ENCODE results near the gene TWNK. TPM values are rescaled to one million over a fixed set of nuclear protein-coding genes. Genes with fewer than 3 reads are reported as not detected.

TWNK gene
- total RNA-seq, 1 donor from 2014 or later = 7.3 TPM

- H3K4me1 ChIP-seq = no peaks in the 10 kb centered on the region
- intact Hi-C loops (cut with micrococcal nuclease) = no loop called here
- H3K4me3 ChIP-seq = no peak overlapping the region
- no peak for DNase-seq
- TF ChIP-seq, protein P1, sequence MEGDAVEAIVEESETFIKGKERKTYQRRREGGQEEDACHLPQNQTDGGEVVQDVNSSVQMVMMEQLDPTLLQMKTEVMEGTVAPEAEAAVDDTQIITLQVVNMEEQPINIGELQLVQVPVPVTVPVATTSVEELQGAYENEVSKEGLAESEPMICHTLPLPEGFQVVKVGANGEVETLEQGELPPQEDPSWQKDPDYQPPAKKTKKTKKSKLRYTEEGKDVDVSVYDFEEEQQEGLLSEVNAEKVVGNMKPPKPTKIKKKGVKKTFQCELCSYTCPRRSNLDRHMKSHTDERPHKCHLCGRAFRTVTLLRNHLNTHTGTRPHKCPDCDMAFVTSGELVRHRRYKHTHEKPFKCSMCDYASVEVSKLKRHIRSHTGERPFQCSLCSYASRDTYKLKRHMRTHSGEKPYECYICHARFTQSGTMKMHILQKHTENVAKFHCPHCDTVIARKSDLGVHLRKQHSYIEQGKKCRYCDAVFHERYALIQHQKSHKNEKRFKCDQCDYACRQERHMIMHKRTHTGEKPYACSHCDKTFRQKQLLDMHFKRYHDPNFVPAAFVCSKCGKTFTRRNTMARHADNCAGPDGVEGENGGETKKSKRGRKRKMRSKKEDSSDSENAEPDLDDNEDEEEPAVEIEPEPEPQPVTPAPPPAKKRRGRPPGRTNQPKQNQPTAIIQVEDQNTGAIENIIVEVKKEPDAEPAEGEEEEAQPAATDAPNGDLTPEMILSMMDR (IDR thresholded peaks at IDR 0.05; ENCODE audit: borderline replicate concordance) = no peak
- no peaks in the 10 kb centered on the region for H3K27me3 ChIP-seq (ENCODE audit: low read depth)
- H3K36me3 ChIP-seq = peaks cover 43% of the 10 kb centered on the region
- no peak overlapping the region for H3K27ac ChIP-seq (replicated peaks)
- no peaks in the 10 kb centered on the region for H3K9me3 ChIP-seq (replicated peaks)
Observed at GRCh38 chr10:100980311-100980710, 7.0 kb upstream of the TWNK start.

DNA sequence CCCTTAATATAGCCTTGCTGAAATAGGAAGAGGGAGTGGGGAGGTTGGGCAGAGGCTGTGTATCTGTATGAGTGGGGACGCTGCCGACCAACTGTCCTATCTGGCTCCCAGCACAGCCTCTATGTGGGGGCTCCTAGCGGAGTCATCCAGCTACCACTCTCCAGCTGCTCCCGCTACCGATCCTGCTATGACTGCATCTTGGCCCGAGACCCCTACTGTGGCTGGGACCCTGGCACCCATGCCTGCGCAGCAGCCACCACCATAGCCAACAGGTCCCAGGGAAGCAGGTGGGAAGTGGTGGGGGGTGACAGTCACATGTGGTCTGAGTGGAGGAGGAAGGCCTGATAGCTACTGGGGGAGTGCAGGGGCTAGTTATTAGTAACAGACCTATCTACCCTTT is 6.6 kb upstream of the TWNK start:
- intact Hi-C loops (cut with micrococcal nuclease) = no loop called here
- TF ChIP-seq, protein P1 (IDR thresholded peaks at IDR 0.05; ENCODE audit: borderline replicate concordance) = no peak
- H3K9me3 ChIP-seq (replicated peaks) = no peaks in the 10 kb centered on the region
- H3K27me3 ChIP-seq (ENCODE audit: low read depth) = no peaks in the 10 kb centered on the region
- no peak overlapping the region for H3K4me3 ChIP-seq
- DNase-seq = no peak
- H3K27ac ChIP-seq (replicated peaks) = no peak overlapping the region
- H3K36me3 ChIP-seq = peaks cover 45% of the 10 kb centered on the region
- peaks cover 1% of the 10 kb centered on the region for H3K4me1 ChIP-seq

DNA sequence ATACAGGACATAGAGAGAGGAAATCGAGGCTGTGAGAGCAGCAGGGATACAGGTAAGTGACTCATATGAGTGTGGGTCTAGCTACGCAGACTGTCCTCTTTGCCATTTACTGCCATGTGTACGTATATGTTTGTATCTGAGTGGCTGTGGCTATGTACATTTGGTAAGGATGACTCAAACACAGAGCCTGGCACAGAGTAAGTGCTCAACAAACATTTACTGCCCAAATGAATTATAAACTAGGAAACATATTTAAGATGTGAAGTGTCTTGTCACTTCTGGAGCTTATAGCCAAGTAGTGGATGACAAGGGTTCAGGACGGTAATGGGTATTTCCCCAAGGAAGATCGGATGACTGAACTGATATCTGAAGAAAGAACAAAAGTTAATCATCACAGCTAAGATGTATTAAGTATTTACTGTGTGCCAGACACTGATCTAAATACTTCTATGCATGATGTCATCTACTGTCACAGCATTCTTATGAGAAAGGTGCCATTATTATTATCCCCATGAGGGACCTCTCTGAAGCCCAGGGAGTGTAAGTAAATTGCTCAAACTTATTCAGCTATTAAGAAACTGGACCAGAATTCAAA is 6.1 kb upstream of the TWNK start:
- H3K27ac ChIP-seq (replicated peaks) = no peak overlapping the region
- no peaks in the 10 kb centered on the region for H3K9me3 ChIP-seq (replicated peaks)
- no peak overlapping the region for H3K4me3 ChIP-seq
- peaks cover 7% of the 10 kb centered on the region for H3K4me1 ChIP-seq
- peaks cover 49% of the 10 kb centered on the region for H3K36me3 ChIP-seq
- no peaks in the 10 kb centered on the region for H3K27me3 ChIP-seq (ENCODE audit: low read depth)
- intact Hi-C loops (cut with micrococcal nuclease) = no loop called here
- TF ChIP-seq, protein P1 (IDR thresholded peaks at IDR 0.05; ENCODE audit: borderline replicate concordance) = no peak
- no peak for DNase-seq

DNA sequence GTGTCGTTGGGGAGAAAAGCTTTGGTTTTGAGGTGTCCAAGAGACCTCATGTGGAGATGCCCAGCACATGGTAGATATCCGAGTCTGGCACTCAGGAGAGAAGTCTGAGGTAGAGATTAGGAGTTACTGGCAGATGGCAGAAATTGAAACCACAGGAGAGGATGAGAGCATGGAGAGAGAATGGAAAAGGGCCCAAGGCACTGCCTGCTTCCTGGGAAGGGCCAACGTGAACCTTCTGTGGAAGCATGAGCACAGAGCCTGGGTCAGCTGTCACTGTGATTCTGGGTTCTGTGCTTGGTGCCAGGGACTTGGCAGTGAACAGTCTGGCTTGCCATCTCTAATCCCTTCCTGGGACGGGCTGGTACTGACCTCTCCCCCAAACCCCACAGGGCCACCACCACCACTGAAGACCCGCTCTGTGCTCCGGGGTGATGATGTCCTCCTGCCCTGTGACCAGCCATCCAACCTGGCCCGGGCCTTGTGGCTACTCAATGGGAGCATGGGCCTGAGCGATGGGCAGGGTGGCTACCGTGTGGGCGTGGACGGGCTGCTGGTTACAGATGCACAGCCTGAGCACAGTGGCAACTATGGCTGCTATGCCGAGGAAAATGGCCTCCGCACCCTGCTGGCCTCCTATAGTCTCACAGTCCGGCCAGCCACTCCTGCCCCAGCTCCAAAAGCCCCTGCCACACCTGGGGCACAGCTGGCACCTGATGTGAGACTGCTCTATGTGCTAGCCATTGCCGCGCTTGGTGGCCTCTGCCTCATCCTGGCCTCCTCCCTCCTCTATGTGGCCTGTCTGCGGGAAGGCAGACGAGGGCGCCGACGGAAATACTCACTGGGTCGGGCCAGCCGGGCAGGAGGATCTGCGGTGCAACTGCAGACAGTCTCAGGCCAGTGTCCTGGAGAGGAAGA is 4.2 kb upstream of the TWNK start:
- H3K4me3 ChIP-seq = no peak overlapping the region
- H3K36me3 ChIP-seq = peaks cover 47% of the 10 kb centered on the region
- TF ChIP-seq, protein P1 (IDR thresholded peaks at IDR 0.05; ENCODE audit: borderline replicate concordance) = no peak
- no peak overlapping the region for H3K27ac ChIP-seq (replicated peaks)
- no peaks in the 10 kb centered on the region for H3K27me3 ChIP-seq (ENCODE audit: low read depth)
- H3K9me3 ChIP-seq (replicated peaks) = no peaks in the 10 kb centered on the region
- DNase-seq = no peak
- intact Hi-C loops (cut with micrococcal nuclease) = no loop called here
- H3K4me1 ChIP-seq = peaks cover 26% of the 10 kb centered on the region

- no peak for DNase-seq
- TF ChIP-seq, protein P1 (IDR thresholded peaks at IDR 0.05; ENCODE audit: borderline replicate concordance) = no peak
- Histone ChIP-seq H3K36me3 (peaks cover 39% of the 10 kb centered on the region), H3K27ac (replicated peaks) (no peak overlapping the region), H3K4me1 (peaks cover 35% of the 10 kb centered on the region), H3K27me3 (ENCODE audit: low read depth) (no peaks in the 10 kb centered on the region), H3K9me3 (replicated peaks) (no peaks in the 10 kb centered on the region), H3K4me3 (no peak overlapping the region)
- intact Hi-C loops (cut with micrococcal nuclease) = no loop called here
Observed at GRCh38 chr10:100983868-100984671, 3.3 kb upstream of the TWNK start.

All from left ventricle myocardium inferior (tissue), 1 donor.